ENCODE measurements around the gene IQGAP3.
"Not testable (repeated sequence)": the region's sequence is repeated elsewhere in the genome, so short reads cannot be mapped to it uniquely, and the experiment has no call there.

The IQGAP3 gene

GRCh38 chr1:156594190-156594589 is 21.8 kb upstream of the IQGAP3 start:
- no peak for DNase-seq

- no peak for DNase-seq
Observed at GRCh38 chr1:156593661-156593989, 21.3 kb upstream of the IQGAP3 start.

GRCh38 chr1:156592910-156593660 is 20.7 kb upstream of the IQGAP3 start:
- no peak for DNase-seq

- no peak for DNase-seq
Observed at GRCh38 chr1:156592158-156592909, 20.0 kb upstream of the IQGAP3 start.

- peak; percentile 76 for DNase-seq
Observed at GRCh38 chr1:156591432-156592157, 19.2 kb upstream of the IQGAP3 start, which contains the start of gene NAXE. TSS of gene NAXE (plus strand) at chr1:156591776. CDS start at chr1:156591805, 29 bp downstream.

- no peak for DNase-seq
Observed at GRCh38 chr1:156591181-156591431, 18.7 kb upstream of the IQGAP3 start.

GRCh38 chr1:156590326-156591180 is 18.2 kb upstream of the IQGAP3 start:
- DNase-seq, result no peak

GRCh38 chr1:156589546-156589945 is 17.2 kb upstream of the IQGAP3 start:
- no peak for DNase-seq

GRCh38 chr1:156587927-156588326 is 15.6 kb upstream of the IQGAP3 start:
- not testable (repeated sequence) for DNase-seq

- no peak for DNase-seq
Observed at GRCh38 chr1:156586892-156587477, 14.6 kb upstream of the IQGAP3 start.

- DNase-seq, result no peak
Observed at GRCh38 chr1:156586323-156586722, 14.0 kb upstream of the IQGAP3 start.

- DNase-seq, result no peak
Observed at GRCh38 chr1:156584813-156585212, 12.4 kb upstream of the IQGAP3 start.

- DNase-seq, result peak; percentile 72
Observed at GRCh38 chr1:156583821-156584622, 11.7 kb upstream of the IQGAP3 start.

- no peak for DNase-seq
Observed at GRCh38 chr1:156582388-156583017, 10.1 kb upstream of the IQGAP3 start.

GRCh38 chr1:156581661-156582387 is 9.5 kb upstream of the IQGAP3 start:
- no peak for DNase-seq

- no peak for DNase-seq
Observed at GRCh38 chr1:156579472-156579871, 7.1 kb upstream of the IQGAP3 start, which contains the start of gene TTC24. TSS of gene TTC24 (plus strand) at chr1:156579723. CDS start at chr1:156581365, 1,642 bp downstream.

- no peak for DNase-seq
Observed at GRCh38 chr1:156578055-156578454, 5.7 kb upstream of the IQGAP3 start.

- DNase-seq, result no peak
Observed at GRCh38 chr1:156577550-156577949, 5.2 kb upstream of the IQGAP3 start.

GRCh38 chr1:156574039-156574633 is 1.8 kb upstream of the IQGAP3 start:
- DNase-seq, result no peak

- DNase-seq, result no peak
Observed at GRCh38 chr1:156572663-156573018, 276 bp upstream of the IQGAP3 start.
